Globus pallidus (tissue), 1 donor: ENCODE data around the gene SUSD5.
"Not testable (repeated sequence)": the region's sequence is repeated elsewhere in the genome, so short reads cannot be mapped to it uniquely, and the experiment has no call there.

Experiments used
- DNase-seq: peaks from one replicate; pipeline ENCODE4 v3.0.0-alpha.2; 2015; ENCODE audit warnings: low spot score

SUSD5 gene

DNA sequence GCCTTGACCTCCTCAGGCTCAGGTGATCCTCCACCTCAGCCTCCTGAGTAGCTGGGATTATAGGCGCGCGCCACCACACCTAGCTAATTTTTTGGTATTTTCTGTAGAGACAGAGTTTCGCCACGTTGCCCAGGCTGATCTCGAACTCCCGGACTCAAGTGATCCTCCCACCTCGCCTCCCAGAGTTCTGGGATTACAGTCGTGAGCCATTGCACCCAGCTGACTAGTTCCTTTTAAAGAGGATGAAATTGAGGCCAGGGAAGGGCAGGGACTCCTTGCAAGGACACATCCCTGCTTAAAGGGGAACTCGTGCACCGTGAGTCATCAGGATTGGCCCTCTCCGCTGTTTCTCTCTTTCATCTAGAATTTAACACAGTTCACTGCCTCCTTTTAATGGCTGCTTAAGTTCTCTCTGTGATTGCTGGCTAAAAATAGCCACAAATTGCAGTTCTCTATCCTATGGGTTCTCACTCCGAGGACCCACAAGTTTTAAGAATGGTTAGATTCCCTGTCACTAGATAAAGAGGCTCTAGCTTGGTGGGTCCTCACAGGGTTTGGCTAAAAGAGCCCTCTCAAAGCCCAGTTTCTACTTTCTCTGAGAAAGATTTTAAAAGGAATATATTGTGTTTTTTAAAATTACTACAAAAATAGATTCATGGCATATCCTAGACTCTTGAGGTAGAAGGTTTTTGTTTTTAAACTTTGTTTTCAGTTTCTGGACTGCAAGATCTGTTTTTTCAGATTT lies 103.4 kb downstream of the SUSD5 start:
- peak; percentile 75 for DNase-seq

DNA sequence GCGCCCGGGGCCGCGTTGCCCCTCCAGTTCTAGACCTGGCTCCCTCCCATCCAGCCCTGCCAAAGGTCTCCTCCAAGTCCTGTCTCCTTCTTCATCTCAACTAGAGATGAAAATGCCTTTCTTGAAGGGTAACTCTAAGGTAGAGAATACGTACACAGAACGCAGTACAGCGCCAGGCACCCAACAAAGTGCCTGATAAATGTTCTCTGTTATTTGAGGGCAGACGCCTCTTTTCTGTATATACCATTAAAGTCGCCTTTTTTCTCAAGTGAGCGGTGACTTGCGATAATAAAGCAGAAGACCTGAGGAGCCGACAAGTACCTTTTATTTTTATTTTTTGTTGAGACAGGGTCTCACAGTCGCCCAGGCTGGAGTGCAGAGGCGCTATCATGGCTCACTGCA lies 104.0 kb downstream of the SUSD5 start:
- DNase-seq: no peak

DNA sequence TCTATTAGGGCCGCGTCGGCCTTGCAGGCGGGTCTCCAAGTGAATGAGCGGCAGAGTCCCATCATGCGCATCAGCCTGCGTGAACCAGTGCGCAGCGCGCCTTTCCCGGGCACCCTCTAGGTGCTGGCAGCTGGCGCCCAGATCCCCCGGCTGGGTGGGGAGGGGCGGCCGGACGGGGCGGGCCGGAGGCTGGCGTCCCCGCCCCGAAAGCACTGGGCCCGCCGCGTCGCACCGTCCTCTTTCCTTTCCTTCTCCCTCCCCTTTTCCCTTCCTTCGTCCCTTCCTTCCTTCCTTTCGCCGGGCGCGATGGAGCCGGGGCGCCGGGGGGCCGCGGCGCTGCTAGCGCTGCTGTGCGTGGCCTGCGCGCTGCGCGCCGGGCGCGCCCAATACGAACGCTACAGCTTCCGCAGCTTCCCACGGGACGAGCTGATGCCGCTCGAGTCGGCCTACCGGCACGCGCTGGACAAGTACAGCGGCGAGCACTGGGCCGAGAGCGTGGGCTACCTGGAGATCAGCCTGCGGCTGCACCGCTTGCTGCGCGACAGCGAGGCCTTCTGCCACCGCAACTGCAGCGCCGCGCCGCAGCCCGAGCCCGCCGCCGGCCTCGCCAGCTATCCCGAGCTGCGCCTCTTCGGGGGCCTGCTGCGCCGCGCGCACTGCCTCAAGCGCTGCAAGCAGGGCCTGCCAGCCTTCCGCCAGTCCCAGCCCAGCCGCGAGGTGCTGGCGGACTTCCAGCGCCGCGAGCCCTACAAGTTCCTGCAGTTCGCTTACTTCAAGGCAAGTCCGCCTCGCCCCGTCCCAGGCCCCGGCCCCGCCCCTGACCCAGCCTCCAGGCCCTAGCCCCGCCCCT lies 104.6 kb downstream of the SUSD5 start, which contains the start of gene CRTAP:
TSS of gene CRTAP (plus strand) at position 243 of the 850 bp plus-strand sequence. CDS start at position 307, 64 bp downstream.
- DNase-seq: peak; percentile 92

DNA sequence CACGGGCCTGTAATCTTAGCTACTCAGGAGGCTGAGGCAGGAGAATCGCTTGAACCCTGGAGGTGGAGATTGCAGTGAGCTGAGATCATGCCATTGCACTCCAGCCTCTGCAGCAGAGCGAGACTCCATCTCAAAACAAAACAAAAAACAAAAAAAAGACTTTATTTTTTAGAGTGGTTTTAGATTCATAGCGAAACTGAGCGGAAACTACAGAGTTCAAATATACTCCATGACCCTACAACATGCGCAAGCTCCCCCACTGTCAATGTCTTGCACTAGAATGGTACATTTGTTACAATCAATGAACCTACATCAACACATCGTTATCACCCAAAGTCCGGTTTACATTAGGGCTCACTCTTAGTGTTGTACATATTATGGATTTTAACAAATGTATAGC lies 107.0 kb downstream of the SUSD5 start:
- DNase-seq: no peak

DNA sequence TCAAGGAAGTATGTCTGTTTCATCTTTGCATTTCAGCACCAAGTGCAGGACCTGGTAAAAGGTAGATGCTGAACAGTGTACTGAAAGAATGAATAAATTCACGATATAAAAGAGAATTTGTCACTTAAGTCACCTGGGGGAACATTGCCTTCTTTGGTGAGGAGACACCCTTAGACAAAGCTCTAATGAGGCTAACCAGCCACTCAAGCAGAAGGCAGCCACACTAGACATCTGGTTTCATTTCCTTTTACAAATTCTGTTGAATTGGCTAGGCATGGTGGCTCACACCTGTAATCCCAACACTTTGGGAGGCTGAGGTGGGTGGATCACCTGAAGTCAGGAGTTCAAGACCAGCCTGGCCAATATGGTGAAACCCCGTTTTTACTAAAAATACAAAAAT lies 111.8 kb downstream of the SUSD5 start:
- not testable (repeated sequence) for DNase-seq

DNA sequence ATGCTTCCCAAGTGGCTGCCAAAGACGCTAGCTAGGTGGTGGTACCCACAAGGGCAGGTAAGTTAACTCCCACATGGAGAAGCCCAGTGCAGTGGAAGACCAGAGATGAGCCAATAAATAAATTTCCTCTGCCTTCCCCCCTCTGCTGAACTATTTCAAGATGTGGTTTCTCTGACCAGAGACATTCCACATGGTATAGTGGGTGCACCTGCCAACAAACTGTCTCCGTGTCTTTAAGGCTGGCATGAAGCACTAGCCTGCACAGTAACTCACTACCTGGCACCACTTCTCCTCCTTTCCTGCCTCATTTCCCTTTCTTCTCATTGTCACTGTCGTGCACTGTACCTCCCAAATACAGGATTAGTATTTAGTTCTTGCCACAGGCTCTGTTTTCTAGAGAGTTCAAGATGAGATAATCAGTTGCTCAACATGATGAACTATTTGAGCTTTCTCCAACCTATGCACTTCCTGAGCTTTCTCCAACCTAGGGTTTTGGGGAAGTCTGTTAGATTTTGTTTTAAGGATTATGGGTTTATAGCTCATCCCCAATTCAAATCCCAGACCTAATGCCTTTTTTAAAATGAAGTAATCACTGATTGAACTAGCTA lies 113.2 kb downstream of the SUSD5 start:
- no peak for DNase-seq

DNA sequence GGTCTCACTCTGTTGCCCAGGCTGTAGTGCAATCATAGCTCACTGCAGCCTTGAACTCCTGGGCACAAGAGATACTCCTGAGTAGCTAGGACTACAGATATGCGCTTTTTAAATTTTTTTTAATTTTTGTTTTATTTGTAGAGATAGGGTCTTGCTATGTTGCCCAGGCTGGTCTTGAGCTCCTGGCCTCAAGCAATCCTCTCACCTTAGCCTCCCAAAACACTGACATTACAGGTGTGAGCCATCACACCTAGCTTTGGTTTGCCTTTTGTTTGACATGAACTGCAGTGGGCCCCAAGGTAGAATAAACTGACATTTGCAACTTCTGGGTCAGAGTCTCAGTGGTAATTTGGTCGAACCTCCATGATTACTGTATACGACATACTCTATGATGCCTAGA lies 113.8 kb downstream of the SUSD5 start:
- DNase-seq: no peak

DNA sequence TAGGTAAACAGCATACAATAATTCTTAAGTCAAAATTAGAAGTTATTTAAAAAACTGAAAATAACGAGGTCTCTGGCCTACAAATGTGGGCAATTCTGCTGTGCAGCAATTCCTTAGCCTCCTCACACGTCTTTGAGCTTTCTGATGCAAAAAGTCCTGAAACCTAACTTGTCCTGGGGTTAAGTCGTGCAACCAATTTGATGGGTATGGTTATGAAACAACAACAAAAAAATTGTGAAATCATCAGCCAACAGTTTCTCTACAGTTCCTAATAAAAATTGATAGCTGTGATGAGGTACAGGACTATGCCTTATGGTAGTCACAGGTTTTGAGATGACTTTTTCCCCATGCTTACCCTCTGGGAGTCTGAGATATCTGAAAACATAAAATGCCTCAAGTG lies 115.1 kb downstream of the SUSD5 start:
- DNase-seq: no peak

DNA sequence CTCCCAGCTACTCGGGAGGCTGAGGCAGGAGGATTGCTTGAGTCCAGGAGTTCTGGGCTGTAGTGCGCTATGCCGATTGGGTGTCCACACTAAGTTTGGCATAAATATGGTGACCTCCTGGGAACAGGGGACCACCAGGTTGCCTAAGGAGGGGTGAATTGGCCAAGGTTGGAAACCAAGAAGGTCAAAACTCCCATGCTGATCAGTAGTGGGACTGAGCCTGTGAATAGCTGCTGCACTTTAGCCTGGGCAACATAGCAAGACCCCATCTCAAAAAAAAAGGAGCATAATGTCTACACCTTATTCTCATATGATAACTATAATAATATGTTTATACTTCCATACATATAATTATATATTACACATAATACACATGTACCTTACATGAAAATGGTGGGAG lies 115.6 kb downstream of the SUSD5 start:
- no peak for DNase-seq

DNA sequence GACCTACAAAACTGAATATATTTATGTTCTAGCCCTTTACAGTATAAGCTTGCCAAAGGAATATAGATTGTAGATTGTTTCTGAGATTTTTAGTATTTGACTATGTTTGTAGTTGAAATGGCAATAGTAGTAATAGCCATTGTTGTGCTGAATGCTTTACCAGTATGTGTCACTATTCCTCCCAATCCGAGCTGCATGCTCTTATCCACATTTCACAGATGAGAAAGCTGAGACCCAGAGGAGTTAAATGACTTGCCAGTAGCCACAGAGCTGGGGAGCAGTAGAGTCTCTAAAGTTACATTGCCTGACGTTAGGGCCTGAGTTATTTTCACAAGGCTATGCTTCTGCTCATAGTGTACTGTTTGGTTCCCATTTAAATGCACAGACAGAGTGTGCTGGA lies 118.4 kb downstream of the SUSD5 start:
- DNase-seq: no peak
